NCI-H2171 treated with DMSO at 0.1 percent for 48 hours (cell line): ENCODE measurements around the gene FOXO3B.
"Not testable (repeated sequence)": the region's sequence is repeated elsewhere in the genome, so short reads cannot be mapped to it uniquely, and the experiment has no call there.

Experiments
- DNase-seq: peaks from one replicate; lab custom pipeline; 2025; lab: John Stamatoyannopoulos, UW

Gene FOXO3B

DNA sequence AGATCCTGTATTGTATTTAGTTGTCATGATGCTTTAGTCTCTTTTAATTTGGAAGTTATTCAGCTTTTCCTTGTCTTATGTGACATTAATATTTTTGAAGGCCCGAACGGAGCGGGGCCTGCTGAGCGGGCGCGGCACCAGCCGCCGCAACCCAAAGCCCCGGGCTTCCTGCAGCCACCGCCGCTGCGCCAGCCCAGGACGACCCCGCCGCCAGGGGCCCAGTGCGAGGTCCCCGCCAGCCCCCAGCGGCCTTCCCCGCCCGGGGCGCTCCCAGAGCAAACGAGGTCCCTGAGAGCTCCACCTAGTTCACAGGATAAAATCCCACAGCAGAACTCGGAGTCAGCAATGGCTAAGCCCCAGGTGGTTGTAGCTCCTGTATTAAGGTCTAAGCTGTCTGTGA, 32.0 kb downstream of the FOXO3B start:
- not testable (repeated sequence) for DNase-seq

DNA sequence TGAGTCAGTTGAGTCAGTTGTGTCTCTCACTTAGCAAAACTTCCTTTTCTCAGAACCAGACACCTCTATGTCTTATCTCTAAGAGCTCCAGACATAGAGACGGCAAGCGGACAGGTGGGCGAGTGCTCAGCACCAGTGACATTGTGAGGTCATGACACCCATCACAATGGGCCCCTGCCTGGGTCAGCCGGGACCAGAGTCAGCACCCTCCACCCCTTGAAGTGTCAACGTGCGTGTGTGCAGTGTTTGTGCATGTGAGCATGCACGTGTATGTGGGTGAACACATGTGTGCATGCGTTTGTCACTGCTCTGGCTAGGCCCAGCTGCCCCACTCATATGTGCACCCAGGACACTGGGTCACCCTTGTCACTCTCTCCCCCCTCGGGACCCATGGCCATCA, 37.8 kb downstream of the FOXO3B start, which contains the start of gene TBC1D28:
Gene TBC1D28 (minus strand): TSS at position 101 of the 400 bp plus-strand sequence. CDS start 3,039 bp downstream, outside the sequence.
- DNase-seq, result not testable (repeated sequence)

DNA sequence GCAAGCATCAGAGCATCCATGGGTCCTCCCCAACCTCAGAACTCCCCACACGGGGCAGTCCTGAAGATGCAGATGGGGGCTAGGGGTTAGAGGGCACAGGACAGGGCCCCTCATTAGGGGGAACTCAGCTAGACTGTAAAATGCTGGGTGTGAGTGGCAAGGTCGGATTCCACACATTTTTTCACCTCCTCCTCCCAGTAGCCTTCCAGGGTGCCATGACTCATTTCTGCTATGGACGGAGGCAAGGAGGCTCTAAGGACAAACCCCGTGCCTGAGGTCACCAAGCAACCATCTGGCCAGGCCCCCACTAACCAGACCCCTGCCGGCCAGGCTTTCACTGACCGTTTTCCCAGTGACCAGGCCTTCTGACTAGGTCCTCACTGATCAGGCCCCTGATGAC, 39.0 kb downstream of the FOXO3B start:
- DNase-seq, result not testable (repeated sequence)

DNA sequence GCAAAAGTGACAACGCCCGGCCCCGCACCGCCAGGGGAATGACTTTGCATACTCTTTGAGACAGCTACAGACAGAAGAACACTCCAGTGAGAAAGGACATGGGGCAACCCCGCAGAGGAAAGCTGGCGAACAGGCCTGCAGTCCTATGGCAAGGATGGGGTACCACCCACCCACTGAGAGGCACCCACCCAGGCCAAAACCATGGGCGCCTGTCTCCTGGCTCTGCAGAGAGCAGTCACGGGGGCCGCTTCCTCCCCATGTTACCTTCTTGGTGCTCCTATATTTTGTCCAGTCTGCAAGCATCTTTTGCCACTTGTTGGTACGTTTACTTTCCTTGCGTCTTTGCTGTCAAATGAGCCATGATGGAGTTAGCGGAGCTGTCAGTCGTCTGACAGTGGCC, 43.8 kb downstream of the FOXO3B start:
- DNase-seq, result not testable (repeated sequence)

DNA sequence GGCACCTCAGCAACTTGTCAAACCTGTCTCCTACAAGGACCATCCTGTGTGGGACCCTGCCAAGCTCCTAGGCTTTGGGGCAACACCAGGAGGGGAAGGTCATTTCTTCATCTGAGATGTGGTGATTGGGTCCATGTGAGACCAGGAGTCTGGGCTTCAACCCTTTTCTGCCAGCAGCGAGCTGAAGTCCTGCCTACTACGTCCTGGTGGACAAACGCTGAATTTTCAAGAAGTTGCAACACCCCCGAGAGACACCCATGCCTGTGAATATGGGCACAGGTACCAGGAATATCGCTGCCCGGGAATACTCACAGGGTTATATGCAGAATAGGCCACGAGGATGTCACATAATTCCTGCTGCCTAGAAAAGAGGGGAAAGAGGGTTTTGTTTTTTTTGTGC, 45.9 kb downstream of the FOXO3B start:
- DNase-seq, result not testable (repeated sequence)

DNA sequence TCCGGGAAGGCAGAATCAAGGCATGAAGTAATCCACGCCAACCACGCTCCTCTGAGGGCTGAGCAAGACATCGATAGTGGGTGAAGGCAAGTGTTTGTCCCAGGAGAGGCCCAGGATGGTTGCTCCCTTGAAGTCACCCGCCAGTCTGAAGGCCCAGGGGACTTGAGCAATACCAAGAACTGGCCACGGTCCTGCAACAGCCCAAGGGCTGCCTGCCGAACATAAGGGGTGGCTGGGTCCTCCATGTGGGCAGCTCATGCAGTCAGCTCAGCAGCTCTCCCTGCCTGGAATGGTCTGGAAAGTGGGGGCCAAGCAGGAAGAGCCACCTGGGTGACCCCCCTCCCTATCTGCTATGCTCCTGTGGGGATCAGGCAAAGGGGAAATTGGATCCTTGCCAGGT, 46.3 kb downstream of the FOXO3B start:
- DNase-seq, result not testable (repeated sequence)

DNA sequence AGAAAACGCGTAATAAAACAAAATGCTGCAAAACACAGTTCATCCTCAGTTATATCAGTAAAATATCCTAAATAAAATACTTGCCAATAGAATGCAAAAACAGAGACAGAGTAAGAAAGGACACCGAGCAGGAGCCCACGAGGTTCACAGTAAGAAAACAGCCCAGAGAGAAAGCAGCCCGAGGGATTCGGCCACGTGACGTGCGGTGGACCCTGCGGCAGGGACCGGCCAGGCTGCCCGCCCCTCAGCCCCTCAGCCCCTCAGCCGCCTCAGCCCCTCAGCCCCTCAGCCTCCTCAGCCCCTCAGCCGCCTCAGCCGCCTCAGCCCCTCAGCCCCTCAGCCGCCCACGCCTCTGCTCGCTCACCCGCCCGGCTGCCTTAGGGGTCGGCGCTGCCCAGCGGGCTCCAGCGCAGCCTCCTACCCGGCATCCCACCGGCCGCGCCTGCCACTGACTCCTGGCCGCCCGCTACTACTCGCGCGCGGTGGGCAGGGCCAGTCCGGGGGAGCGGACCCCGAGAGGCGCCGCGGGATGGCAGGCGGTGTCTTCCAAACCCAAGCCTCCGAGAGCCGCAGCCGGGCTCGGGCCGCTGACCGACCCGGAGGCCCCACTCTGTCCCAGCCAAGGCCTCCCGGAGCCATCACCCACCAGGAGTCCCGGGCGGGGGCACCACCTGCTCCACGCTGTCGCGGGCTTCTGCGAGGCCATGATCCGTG, 47.4 kb downstream of the FOXO3B start:
- not testable (repeated sequence) for DNase-seq
